KMS-11 (cell line): Measurements from ENCODE around the gene MMP24.

Experiments used
- H2AFZ ChIP-seq: fragments of 200-600 bp; sonication (generic); 2 replicates; pipeline ENCODE4 v1.6.1; 2016; ENCODE audit warnings: antibody characterized with exemption, mixed run types, low read depth
- H3K27ac ChIP-seq: fragments of 200-600 bp; sonication (generic); 2 replicates; pipeline ENCODE4 v1.6.1; 2016; ENCODE audit warnings: mild to moderate bottlenecking, mixed run types
- H3K27me3 ChIP-seq: fragments of 200-600 bp; sonication (generic); 2 replicates; pipeline ENCODE4 v1.6.1; 2017; ENCODE audit warnings: mild to moderate bottlenecking, low read depth, mixed run types, moderate library complexity; ENCODE audit not compliant: insufficient read depth
- H3K36me3 ChIP-seq: fragments of 200-600 bp; sonication (generic); 2 replicates; pipeline ENCODE4 v1.6.1; 2017; ENCODE audit warnings: mild to moderate bottlenecking, mixed run types; ENCODE audit not compliant: insufficient read depth
- H3K4me1 ChIP-seq: fragments of 200-600 bp; sonication (generic); 2 replicates; pipeline ENCODE4 v1.6.1; 2016; ENCODE audit warnings: mild to moderate bottlenecking, low read depth, mixed run types; ENCODE audit not compliant: poor library complexity, severe bottlenecking
- H3K4me2 ChIP-seq: fragments of 200-600 bp; sonication (generic); 2 replicates; pipeline ENCODE4 v1.7.0; 2016; ENCODE audit warnings: mild to moderate bottlenecking, mixed run types
- H3K4me3 ChIP-seq: fragments of 200-600 bp; sonication (generic); IDR thresholded peaks from 2 replicates; pipeline ENCODE4 v1.6.1; 2017; ENCODE audit warnings: low read depth, low read length, mixed read lengths; ENCODE audit not compliant: insufficient read depth
- H3K79me2 ChIP-seq: fragments of 200-600 bp; sonication (generic); 2 replicates; pipeline ENCODE4 v1.6.1; 2016; ENCODE audit warnings: low read depth, mixed run types; ENCODE audit not compliant: insufficient read depth
- H3K9ac ChIP-seq: fragments of 200-600 bp; sonication (generic); 2 replicates; pipeline ENCODE4 v1.6.1; 2016; ENCODE audit warnings: mild to moderate bottlenecking, mixed run types
- H4K20me1 ChIP-seq: fragments of 200-600 bp; sonication (generic); 2 replicates; pipeline ENCODE4 v1.6.1; 2016; ENCODE audit warnings: mild to moderate bottlenecking, mixed run types; ENCODE audit not compliant: insufficient read depth
- CTCF ChIP-seq: fragments of 200-600 bp; sonication (generic); conservative IDR thresholded peaks from 2 replicates; pipeline ENCODE4 v1.6.1; 2017; ENCODE audit warnings: low read depth, mild to moderate bottlenecking, antibody characterized with exemption, low read length, moderate library complexity, mixed read lengths

MMP24 gene

DNA sequence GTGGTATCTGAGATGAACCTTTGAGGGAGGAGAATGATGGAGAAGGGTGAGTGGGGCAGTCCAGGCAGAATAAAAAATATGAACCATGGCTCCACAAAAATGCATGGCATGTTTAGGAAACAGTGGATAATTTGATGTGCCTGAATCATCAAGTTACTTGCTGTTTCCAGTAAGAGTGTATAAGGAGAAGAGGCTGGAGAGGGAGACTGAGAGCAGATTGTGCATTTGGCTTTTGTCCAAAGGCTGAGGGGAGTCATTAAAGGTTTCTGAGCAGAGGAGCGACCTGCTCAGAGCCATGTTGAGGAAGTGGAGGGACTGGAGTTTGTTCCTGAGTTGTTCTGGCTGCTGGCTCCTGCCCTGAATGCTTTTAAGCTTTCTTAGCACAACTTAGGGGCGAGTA lies 6.1 kb downstream of the MMP24 start:
- no peak for TF ChIP-seq CTCF
- H3K4me2 ChIP-seq, result no peak overlapping the region
- H2AFZ ChIP-seq, result no peak overlapping the region
- H3K79me2 ChIP-seq, result no peaks in the 10 kb centered on the region
- no peak overlapping the region for H3K4me3 ChIP-seq
- H3K27ac ChIP-seq, result no peak overlapping the region
- no peak overlapping the region for H3K9ac ChIP-seq
- H3K27me3 ChIP-seq, result no peaks in the 10 kb centered on the region
- no peaks in the 10 kb centered on the region for H4K20me1 ChIP-seq
- no peaks in the 10 kb centered on the region for H3K4me1 ChIP-seq
- H3K36me3 ChIP-seq, result no peaks in the 10 kb centered on the region

DNA sequence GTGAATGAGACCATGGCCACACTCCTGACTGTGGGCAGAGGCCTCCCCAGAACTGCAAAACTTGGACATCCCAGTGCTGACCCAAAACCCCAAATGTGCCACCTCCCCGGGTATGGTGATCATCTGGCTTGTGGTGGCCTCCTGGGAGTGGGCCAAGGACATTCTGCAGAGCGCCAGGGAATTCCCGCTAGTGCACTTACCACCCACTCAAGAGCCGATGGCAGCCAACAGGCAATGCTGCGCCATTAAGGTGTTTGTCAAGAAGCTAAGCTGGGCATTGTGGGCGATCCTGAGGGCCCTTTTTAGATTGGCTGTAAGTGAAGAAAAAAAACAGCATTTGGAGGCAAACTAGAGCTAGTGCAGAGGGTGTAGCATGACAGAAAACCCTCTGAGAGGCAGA lies 9.4 kb downstream of the MMP24 start:
- Histone ChIP-seq H3K27me3 (no peaks in the 10 kb centered on the region), H3K9ac (no peak overlapping the region)
- TF ChIP-seq CTCF, result no peak

DNA sequence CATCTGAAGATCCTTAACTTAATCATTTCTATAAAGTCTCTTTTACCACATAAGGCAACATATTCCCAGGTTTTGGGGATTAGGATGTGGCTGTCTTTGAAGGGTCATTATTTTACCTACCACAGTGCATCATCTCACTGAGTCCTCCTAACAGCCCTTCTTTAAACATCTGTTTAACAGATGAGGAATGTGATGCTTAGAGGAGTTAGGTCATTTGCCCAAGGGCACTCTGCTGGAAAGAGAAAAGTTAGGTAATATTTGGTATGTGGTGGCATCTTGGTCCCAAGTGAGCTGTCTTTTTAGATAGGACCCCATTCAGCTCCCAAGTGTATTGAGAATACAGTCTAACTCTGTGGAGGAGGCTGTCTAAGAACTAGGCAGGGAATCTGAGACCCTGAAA lies 11.0 kb downstream of the MMP24 start:
- no peak overlapping the region for H2AFZ ChIP-seq
- no peak overlapping the region for H3K4me2 ChIP-seq
- no peak overlapping the region for H3K27ac ChIP-seq
- H3K36me3 ChIP-seq, result no peaks in the 10 kb centered on the region
- H3K79me2 ChIP-seq, result no peaks in the 10 kb centered on the region
- H3K4me1 ChIP-seq, result no peaks in the 10 kb centered on the region
- H3K9ac ChIP-seq, result no peak overlapping the region
- H4K20me1 ChIP-seq, result no peaks in the 10 kb centered on the region
- no peaks in the 10 kb centered on the region for H3K27me3 ChIP-seq
- no peak for TF ChIP-seq CTCF
- H3K4me3 ChIP-seq, result no peak overlapping the region

More for the DNA sequence above, 9.4 kb downstream of the MMP24 start:
- Histone ChIP-seq H4K20me1 (no peaks in the 10 kb centered on the region), H3K4me2 (no peak overlapping the region), H3K36me3 (no peaks in the 10 kb centered on the region), H3K79me2 (no peaks in the 10 kb centered on the region), H3K4me3 (no peak overlapping the region), H3K4me1 (no peaks in the 10 kb centered on the region), H2AFZ (no peak overlapping the region), H3K27ac (no peak overlapping the region)

DNA sequence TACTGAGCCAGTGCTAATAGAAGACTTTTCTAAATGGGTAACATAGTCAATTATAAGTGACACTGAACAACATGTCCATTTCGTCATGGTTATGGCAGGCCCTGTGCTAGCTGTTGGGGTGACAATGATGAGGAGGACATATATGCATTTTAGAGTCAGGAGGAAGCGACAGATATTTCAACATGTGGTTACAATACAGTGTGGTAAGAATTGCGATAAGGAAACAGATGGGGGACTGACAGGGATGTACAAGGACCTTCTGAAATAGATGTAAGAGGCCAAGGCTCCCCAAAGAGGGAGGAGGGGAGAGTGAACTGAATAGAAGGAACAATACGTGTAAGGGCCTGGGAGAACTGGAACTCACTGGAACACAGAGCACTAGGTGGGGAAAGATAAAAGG lies 11.7 kb downstream of the MMP24 start:
- Histone ChIP-seq H3K4me1 (no peaks in the 10 kb centered on the region), H3K4me3 (no peak overlapping the region), H3K4me2 (no peak overlapping the region), H3K79me2 (no peaks in the 10 kb centered on the region), H3K36me3 (no peaks in the 10 kb centered on the region), H3K9ac (no peak overlapping the region), H4K20me1 (no peaks in the 10 kb centered on the region), H3K27ac (no peak overlapping the region), H2AFZ (no peak overlapping the region), H3K27me3 (no peaks in the 10 kb centered on the region)
- no peak for TF ChIP-seq CTCF

DNA sequence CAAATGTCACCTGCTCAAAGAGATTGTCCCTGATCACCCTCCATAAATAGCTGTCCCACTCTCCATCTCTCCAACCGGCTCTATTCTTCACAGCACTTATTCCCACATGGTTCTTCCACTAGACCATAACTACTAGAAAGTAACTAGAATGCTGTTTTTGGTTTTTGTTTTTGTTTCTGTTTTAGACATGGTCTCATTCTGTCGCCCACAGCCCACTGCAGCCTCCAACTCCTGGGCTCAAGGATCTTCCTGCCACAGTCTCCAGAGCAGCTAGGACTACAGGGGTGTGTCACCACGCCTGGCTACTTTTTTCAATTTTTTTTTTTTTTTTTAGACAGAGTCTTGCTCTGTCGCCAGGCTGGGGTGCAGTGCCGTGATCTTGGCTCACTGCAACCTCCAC lies 12.2 kb downstream of the MMP24 start:
- no peaks in the 10 kb centered on the region for H3K27me3 ChIP-seq
- no peak overlapping the region for H3K27ac ChIP-seq
- no peak for TF ChIP-seq CTCF
- H4K20me1 ChIP-seq, result no peaks in the 10 kb centered on the region
- H3K9ac ChIP-seq, result no peak overlapping the region
- no peaks in the 10 kb centered on the region for H3K4me1 ChIP-seq
- H2AFZ ChIP-seq, result no peak overlapping the region
- H3K4me2 ChIP-seq, result no peak overlapping the region
- no peaks in the 10 kb centered on the region for H3K36me3 ChIP-seq
- no peak overlapping the region for H3K4me3 ChIP-seq
- no peaks in the 10 kb centered on the region for H3K79me2 ChIP-seq
